GM18508 (cell line): Measurements from ENCODE around the gene C12orf57.
"Not testable (repeated sequence)": the region's sequence is repeated elsewhere in the genome, so short reads cannot be mapped to it uniquely, and the experiment has no call there.

Experiments
- ATAC-seq: cut with Tn5 transposase; IDR thresholded peaks from one replicate; pipeline ENCODE4 v1.9.1; 2021; ENCODE audit warnings: moderate number of reproducible peaks; ENCODE audit not compliant: insufficient read depth, unreplicated experiment

C12orf57 gene, protein sequence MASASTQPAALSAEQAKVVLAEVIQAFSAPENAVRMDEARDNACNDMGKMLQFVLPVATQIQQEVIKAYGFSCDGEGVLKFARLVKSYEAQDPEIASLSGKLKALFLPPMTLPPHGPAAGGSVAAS

DNA sequence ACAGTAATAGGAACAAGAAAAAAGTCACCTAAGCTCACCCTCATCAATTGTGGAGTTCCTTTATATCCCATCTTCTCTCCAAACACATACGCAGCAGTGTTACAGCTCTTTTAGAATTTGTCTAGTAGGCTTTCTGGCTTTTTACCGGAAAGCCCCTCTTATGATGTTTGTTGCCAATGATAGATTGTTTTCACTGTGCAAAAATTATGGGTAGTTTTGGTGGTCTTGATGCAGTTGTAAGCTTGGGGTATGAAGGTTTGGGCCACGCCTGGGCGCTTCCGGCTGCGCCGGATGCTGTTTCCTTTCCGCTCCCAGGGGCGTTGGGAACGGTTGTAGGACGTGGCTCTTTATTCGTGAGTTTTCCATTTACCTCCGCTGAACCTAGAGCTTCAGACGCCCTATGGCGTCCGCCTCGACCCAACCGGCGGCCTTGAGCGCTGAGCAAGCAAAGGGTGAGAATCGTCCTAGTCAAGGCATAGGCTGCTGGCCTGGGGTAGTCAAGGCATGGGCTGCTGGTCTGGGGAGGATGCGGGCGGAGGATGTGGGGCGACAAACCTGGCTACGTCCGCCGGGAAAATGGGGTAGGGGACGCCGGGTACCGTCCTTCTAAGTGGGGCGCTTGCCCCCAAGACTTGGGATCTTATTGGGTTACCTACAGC, at the start of gene C12orf57, which contains the start of gene RNU7-1:
C12orf57 (plus strand) TSS at position 301 of the 659 bp plus-strand sequence; CDS start at position 401, 100 bp downstream.
RNU7-1 (plus strand) TSS at position 95 of the 659 bp plus-strand sequence.
- ATAC-seq = peak; percentile 25

DNA sequence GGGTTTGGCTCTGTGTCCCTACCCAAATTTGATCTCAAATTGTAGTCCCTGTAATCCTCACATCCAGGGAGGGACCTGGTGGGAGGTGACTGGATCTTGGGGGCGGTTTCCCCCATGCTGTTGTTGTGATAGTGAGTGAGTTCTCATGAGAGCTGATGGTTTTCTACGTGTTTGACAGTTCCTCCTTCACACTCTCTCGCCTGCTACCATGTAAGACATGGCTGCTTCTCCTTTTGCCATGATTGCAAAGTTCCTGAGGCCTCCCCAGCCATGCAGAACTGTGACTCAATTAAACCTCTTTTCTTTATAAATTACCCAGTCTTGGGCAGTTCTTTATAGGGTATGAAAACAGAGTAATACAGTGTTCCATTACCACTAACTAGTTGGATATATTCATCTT, 49.5 kb upstream of the C12orf57 start:
- ATAC-seq = no peak

DNA sequence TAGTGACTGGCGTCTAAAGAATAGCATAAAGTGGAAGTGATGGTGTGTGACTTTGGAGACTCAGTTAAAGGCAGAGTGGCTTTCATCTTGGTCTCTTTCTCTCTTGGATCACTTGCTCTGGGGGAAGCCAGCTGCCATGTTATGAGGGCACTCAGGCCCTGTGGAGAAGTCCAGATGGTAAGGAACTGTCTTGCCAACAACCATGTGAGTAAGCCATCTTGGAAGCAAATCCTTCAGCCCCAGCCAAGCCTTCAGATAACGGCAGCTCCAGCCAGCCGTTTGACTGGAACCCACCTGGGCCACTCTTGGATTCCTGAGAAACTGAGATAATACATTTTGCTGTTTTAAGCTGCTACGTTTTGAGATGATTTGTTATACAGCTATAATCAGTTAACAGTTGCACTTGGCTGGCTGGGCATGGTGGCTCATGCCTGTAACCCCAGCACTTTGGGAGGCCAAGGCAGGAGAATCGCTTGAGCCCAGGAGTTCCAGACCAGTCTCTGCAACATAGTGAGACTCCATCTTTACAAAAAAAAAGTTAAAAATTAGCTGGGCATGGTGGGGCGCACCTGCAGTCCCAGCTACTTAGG, 46.9 kb upstream of the C12orf57 start:
- no peak for ATAC-seq

DNA sequence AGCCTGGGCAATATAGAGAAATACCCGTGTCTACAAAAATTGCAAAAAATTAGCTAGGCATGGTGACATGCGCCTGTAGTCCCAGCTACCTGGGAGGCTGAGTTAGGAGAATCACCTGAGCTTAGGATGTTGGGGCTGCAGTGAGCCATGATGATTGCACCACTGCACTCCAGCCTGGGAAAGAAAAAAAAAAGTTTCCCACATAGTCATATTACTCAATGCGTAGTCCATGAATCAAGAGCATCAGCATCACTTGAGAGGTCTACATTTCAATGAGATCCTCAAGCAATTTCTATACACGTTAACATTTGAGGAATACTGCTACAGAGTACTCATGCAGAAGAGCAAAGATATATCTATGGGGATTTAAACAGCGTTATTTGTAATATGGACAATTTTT, 44.4 kb upstream of the C12orf57 start:
- ATAC-seq = no peak

DNA sequence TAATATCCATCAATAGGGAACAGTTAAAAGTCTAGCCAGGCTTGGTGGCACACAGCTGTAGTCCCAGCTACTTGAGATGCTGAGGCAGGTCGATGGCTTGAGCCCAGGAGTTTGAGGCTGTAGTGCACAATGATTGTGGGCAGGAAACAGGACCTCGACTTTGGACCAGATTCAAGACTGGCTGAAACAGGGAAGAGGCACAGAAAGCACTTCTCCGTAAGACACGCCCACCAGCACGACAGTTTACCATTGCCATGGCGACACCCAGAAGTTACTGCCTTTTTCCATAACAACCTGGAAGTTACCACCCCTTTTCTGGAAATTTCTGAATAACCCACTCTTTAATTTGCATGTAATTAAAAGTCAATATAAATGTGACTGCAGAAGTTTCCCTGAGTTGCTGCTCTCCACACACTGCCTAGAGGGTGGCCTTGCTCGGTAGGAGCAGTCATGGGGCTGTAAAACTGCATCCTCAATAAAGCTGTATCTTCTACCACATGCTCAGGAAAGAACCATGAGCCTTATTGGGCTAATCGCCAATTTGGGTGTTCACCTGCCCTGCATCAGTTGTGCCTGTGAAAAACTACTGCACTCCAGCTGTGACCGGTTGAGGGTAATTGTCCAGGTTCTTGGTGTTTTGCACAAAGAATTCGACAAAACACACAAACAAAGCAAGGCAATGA, 43.8 kb upstream of the C12orf57 start:
- no peak for ATAC-seq

DNA sequence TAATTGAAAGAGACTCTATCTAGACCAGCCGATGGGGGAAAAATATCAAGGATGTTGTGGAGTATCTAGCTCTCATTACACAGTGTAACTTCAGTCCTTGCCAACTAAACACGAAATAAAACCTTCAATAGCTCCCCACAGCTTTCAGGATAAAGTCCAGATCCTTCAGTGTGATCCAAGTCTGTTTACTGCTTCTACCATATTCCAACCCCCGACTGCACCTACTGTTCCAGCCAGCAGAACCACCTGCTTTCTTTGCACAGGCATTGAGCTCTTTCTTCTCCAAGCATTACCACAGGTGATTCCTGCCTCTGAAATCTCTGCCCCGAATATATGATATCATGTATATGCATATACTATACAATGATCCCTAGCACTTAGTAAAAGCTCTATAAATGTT, 41.4 kb upstream of the C12orf57 start:
- no peak for ATAC-seq

DNA sequence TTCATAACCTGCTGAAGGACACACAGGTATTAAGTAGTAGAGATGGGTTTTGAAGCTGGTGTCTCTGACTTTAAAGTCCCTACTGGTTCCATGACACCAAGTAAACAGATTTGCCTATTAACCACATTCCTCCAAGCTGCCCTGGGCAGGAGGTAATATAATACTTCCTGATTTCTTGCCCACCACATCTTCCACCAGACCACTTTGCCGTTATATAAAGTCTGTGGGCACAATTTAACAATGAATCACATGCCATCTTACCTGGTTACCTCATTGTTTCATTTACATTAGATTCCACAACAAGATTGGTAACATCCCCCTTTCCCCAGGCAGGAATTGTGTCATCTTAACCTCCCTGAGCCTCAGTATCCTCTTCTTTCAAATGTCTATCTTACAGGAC, 40.1 kb upstream of the C12orf57 start:
- ATAC-seq = no peak

DNA sequence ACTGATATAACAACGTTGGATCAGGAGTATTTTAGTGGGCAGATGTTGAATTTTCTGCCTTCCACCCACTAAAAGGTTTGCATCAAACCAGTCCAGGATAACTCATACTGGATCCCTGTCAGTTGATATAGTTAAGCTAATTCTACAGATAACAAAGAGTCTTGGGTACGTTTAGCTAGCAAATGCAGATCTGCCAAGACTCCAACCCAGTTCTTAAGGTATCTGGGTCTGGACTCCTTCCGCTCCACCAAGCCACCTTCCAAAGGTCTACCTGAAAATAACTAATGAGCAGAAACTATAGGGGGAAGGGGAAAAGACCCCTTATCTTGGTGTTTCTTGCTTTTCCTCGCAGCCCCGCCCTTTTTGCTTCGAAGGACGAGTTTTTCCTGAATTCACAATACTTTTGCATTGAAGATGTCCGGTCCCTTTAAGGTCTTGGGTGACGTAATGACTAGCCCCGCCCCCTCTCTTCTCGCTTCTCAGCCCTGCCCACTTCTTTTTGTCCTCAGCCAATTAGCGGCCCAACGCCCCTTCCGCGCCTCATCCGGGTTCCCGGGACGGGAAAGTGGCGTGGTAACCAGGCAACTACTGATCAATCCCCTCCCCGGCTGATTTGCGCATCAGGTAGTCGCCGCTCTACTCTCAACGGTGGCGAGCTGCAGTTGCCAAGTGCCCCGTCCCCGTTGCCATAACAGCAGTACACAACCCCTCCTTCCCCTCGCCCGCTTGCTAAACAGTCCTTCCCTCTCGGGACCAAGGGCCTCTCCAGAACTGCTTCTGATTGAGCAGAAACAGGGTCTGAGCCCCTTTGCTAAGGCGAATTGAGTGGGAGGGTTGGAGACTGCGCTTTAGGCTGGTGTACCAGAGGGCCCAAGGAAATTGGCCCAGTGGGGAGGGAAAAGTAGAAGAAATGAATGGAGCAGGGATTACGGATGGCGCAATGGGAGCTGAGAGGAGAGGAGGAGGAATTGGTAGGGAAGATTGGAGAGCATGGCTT, 39.2 kb upstream of the C12orf57 start, which contains the start of gene LRRC23:
LRRC23 (plus strand) TSS at position 543 of the 997 bp plus-strand sequence. CDS start 812 bp downstream, outside the sequence.
- ATAC-seq = peak; percentile 74

DNA sequence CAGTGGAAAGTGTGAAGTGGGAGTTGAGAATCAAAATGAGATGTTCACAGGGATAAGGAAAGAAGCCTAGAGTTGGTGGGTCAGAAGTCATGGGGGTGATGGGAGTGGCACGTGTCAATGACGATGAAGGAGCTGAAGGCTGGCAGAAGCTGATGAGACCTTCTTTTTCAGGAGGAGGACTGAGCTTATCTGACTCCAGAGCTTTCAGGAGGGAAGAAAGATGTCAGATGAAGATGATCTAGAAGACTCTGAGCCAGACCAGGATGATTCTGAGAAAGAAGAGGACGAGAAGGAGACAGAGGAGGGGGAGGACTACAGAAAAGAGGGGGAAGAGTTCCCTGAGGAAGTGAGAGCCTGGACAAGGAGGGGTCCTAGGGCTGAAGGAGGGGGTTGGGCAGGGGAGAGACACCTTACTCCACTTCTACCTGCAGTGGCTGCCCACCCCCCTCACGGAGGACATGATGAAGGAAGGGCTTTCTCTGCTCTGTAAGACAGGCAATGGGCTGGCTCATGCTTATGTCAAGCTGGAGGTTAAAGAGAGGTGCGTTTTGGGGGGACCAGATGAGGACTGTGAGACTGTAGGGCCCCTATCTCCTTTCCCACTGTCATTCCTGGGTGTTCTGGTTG, 38.3 kb upstream of the C12orf57 start:
- no peak for ATAC-seq

DNA sequence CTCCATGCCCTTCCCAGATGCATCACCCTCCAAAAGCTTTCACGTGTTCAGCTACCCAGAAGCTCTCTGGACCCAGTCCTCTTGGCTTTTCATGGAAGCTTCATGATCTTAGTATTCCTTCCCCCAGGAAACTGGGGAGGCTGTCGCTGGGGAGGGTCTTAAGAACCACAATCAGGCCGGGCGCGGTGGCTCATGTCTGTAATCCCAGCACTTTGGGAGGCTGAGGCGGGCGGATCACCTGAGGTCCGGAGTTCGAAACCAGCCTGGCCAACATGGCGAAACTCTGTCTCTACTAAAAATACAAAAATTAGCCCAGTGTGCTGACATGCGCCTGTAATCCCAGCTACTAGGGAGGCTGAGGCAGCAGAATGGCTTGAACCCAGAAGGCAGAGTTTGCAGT, 35.7 kb upstream of the C12orf57 start:
- ATAC-seq = not testable (repeated sequence)

DNA sequence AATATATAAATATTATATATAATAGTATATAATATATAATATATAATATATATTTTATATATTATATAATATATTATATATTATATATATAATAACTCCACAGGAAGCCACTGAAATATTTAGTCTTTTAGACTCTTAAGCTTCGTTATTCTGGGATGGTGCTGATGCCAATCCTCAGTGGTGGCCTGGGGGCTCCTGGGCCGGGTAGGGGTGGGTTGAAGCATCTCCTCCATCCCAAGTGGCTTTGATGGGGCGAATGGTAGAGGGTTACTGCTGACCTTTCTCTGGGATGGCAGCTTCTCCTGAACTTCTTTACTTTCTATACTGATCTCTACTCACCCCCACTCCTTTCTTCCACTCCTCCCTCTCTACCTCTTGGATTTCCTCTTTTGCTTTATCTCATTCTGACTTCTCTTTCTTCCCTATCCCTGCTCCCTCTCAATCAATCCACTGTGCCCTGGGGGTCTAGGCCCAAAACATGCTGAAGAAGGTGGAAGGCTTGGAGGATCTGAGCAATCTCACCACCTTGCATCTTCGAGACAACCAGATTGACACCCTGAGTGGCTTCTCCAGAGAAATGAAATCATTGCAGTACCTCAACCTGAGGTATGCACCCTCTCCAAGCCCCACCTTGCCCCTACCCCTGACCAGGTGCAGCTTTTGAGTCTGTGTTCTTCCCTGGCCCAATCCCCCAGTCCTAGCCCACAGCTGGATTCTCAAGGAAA, 34.2 kb upstream of the C12orf57 start:
- ATAC-seq = no peak

DNA sequence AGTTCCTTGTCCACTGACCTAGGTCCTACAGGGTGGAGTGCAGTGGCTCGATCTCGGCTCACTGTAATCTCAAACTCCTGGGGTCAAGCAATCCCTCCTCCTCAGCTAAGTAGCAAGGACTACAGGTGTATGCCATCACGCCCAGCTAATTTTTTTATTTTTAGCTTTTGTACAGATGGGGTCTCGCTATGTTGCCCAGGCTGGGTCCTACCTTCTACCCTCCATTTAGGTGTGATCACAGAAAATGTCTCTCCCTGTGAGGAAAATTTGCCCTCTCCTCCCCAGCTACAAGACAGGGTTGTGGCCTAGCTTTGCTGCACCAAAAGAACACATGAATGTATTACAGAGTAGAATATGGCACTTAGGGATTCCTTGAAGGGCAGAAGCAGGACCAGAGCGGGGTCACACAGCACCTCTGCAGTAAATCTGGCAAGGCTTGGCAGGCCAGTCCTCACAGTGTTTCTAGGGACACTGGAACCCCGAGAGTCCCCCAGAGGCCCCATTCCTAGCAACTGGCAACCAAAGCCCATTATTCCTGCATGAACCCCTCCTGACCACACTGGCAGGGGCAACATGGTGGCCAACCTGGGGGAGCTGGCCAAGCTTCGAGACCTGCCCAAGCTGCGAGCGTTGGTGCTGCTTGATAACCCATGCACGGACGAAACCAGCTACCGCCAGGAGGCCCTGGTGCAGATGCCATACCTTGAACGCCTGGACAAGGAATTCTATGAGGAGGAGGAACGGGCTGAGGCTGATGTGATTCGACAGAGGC, 31.5 kb upstream of the C12orf57 start:
- no peak for ATAC-seq

DNA sequence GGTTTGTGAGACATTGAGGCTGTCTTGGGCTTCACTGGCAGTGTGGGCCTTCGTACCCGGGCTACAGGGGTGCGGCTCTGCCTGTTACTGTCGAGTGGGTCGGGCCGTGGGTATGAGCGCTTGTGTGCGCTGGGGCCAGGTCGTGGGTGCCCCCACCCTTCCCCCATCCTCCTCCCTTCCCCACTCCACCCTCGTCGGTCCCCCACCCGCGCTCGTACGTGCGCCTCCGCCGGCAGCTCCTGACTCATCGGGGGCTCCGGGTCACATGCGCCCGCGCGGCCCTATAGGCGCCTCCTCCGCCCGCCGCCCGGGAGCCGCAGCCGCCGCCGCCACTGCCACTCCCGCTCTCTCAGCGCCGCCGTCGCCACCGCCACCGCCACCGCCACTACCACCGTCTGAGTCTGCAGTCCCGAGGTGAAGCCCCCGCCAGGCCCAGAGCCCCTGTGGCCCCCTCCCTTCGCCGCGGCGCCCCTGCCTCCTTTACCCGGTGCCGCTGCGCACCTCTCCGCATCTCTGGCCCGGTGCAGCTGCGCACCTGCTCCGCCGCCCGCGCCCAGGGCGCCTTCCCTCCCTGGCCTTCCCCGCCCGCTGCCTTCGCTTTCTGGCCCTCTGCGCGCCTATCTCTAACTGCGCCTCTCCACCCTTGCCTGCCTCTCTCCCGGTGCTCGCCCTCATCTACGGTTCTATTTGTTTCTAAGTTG, 29.4 kb upstream of the C12orf57 start, which contains the start of gene ENO2:
ENO2 (plus strand) TSS at position 335 of the 701 bp plus-strand sequence. CDS start 1,253 bp downstream, outside the sequence.
- ATAC-seq = no peak

DNA sequence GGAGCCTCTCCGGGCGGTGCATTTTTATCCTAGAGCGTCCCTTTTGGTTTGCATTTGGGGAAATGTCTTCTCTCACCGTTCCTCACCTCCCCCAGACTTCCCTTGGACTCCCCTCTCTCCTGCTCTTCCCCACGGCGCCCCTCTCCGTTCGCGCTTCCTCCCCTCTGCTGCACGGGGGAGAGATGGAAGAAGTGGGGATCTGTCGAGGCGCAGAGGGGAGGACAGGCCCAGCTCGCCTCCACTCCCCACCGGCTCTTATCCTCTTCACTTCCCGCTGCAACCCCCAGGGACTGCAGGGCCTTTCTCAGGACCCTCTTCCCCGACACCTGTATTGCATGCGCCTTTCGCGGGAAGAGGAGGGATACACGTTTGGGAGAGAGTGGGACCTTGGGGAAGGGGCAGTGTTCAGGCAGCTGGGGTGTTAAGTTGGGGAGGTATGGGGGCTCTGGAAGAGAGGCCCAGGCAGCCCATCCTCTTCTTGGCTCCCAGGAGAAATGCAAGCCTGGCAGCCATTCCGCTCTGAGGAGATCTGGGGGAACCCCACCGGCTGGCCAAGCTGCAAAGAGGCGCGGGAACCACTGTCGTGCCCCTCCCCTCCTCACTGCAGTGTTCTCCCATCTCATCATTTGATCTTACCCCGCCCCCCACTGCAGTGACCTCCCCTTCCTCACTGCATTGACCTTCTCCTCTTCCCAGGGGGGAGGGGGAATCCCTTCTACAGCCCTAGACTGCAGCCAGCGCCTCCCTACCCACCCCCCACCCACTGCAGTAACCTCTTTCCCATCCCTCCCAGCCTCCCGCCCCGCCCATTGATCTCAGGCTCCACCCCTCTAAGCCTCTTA, 28.7 kb upstream of the C12orf57 start:
- ATAC-seq = no peak

DNA sequence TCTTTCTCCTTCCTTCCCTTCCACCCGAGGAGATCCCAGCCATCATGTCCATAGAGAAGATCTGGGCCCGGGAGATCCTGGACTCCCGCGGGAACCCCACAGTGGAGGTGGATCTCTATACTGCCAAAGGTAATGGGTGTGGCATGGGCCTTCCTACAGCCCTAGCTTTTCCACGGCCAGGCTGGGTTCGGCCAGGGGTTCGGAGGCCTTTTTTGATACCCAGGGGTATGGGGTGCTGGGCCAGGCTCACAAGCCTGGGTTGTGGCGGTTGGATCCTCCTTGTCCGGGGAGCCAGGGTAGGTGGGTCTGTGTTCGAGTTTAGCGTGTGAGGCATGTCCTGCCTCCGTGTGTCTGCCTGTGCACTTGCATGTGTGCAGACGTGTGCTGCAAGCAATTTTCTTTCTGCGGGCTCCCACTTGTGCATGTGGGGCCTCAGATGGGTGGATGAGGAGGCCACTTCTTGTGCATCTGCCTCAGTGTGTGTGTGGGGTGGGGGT, 28.0 kb upstream of the C12orf57 start:
- no peak for ATAC-seq

DNA sequence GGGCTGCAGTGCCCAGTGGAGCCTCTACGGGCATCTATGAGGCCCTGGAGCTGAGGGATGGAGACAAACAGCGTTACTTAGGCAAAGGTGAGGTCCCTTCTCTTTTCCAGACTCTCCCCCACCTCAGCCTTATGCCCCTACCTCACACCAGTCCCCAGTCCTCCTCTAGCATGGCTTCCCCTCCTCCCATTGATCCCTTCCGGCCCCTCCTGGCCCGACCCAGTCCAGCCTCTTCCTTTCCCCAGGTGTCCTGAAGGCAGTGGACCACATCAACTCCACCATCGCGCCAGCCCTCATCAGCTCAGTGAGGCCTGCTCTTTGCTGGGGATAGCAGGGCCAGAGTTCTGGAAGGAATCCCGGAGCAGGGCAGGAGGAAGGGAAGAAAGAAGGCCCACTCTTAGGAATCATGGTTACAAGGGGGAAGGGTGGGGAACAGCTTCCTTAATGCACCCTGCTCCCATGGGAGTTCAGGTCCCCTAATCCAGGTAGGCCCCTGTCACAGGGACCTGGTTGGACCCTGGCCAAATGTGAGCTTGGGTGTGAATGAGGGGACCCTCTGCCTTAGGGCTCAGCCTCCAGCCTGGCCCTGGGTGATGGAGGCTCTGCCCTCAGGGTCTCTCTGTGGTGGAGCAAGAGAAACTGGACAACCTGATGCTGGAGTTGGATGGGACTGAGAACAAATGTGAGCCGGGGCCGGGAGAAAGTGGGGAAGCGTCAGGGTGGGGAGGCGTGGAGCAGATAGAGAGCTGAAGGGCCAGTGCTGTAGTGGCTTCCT, 27.2 kb upstream of the C12orf57 start:
- ATAC-seq = no peak
